Activated CD8-positive, alpha-beta T cell treated with anti-CD3 and anti-CD28 coated beads for 36 hours (primary cell): ENCODE results near the gene TXK. TPM values are rescaled to one million over a fixed set of nuclear protein-coding genes. Genes with fewer than 3 reads are reported as not detected.

ENCODE experiments used
- ATAC-seq: fragments of 200-7000 bp; cut with Tn5 transposase; one replicate; pipeline ENCODE4 v1.10.0; 2021; ENCODE audit warnings: mild to moderate bottlenecking, moderate library complexity
- CTCF ChIA-PET: fragments of 350-600 bp; sonication (Branson Sonifier 250); formaldehyde crosslinking; loops from one replicate; lab custom pipeline; 2021; ENCODE audit warnings: antibody characterized with exemption; lab: Charles Lee
- POLR2A ChIA-PET: fragments of 350-600 bp; sonication (Branson Sonifier 250); formaldehyde crosslinking; loops from one replicate; lab custom pipeline; 2021; ENCODE audit warnings: antibody characterized with exemption; lab: Charles Lee
- DNase-seq: peaks from one replicate; pipeline ENCODE4 v3.0.0-alpha.2; 2020
- H3K27ac Mint-ChIP-seq: one replicate; pipeline ENCODE4 v1.8.0; 2021; ENCODE audit warnings: mild to moderate bottlenecking, mixed read lengths
- H3K27me3 Mint-ChIP-seq: one replicate; pipeline ENCODE4 v1.8.0; 2021; ENCODE audit warnings: mixed read lengths
- H3K36me3 Mint-ChIP-seq: one replicate; pipeline ENCODE4 v1.8.0; 2021; ENCODE audit warnings: low read depth, mixed read lengths
- H3K4me1 Mint-ChIP-seq: one replicate; pipeline ENCODE4 v1.8.0; 2021; ENCODE audit warnings: low read depth, mixed read lengths
- H3K4me3 Mint-ChIP-seq: one replicate; pipeline ENCODE4 v1.8.0; 2021; ENCODE audit warnings: mild to moderate bottlenecking, moderate library complexity, mixed read lengths
- H3K9me3 Mint-ChIP-seq: one replicate; pipeline ENCODE4 v1.8.0; 2021; ENCODE audit warnings: mixed read lengths
- intact Hi-C: fragments of 100-400 bp; cut with micrococcal nuclease; formaldehyde crosslinking; loops from one replicate; pipeline ENCODE4 v1.10.0; 2022
- total RNA-seq, 2 experiments: library from RNA; stranded (reverse); gene quantifications; one replicate each; pipeline ENCODE4 v1.2.3, GENCODE V29; 2021
- TF ChIP-seq, protein P1 (sequence below): fragments of 200-600 bp; IDR thresholded peaks from one replicate; pipeline ENCODE4 v1.8.0; 2022; ENCODE audit warnings: antibody characterized with exemption, mild to moderate bottlenecking

Gene TXK
- total RNA-seq, 2 experiments from 2014 or later = 20.6 to 23.5 TPM

DNA sequence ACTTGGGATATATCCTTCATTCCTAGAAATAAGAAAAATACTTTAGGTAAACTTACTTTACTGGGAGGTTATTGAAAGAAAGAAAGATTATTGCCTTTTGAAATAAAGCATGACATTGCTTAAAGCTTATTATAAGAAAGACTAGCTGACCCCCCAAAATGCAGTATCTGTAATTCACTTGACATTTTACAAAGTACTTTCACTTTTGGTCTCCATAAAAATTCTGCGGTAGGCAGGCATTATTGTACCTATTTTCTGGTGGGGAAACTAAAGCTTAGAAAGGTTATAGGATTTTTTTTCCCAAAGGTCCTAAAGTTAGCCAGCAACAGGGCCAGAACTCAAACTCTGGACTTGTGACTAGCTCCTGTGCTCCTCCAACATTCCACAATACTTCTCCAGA lies 29.7 kb upstream of the TXK start:
- no peak overlapping the region for H3K4me3 Mint-ChIP-seq
- ATAC-seq (no peak), DNase-seq (no peak)
- H3K4me1 Mint-ChIP-seq = peaks cover 41% of the 10 kb centered on the region
- H3K9me3 Mint-ChIP-seq = no peaks in the 10 kb centered on the region
- POLR2A ChIA-PET = no interaction called here
- H3K27me3 Mint-ChIP-seq = no peaks in the 10 kb centered on the region
- H3K27ac Mint-ChIP-seq = no peak overlapping the region
- peaks cover 21% of the 10 kb centered on the region for H3K36me3 Mint-ChIP-seq
- TF ChIP-seq, protein P1, sequence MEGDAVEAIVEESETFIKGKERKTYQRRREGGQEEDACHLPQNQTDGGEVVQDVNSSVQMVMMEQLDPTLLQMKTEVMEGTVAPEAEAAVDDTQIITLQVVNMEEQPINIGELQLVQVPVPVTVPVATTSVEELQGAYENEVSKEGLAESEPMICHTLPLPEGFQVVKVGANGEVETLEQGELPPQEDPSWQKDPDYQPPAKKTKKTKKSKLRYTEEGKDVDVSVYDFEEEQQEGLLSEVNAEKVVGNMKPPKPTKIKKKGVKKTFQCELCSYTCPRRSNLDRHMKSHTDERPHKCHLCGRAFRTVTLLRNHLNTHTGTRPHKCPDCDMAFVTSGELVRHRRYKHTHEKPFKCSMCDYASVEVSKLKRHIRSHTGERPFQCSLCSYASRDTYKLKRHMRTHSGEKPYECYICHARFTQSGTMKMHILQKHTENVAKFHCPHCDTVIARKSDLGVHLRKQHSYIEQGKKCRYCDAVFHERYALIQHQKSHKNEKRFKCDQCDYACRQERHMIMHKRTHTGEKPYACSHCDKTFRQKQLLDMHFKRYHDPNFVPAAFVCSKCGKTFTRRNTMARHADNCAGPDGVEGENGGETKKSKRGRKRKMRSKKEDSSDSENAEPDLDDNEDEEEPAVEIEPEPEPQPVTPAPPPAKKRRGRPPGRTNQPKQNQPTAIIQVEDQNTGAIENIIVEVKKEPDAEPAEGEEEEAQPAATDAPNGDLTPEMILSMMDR = no peak
- intact Hi-C loops = no loop called here
- CTCF ChIA-PET = interaction anchor here (0.7 to 1.2 kb wide), 3 partner anchors 18 to 110 kb away, joined by 3 to 5 read pairs (median 3); no protein-coding TSS in a partner anchor

DNA sequence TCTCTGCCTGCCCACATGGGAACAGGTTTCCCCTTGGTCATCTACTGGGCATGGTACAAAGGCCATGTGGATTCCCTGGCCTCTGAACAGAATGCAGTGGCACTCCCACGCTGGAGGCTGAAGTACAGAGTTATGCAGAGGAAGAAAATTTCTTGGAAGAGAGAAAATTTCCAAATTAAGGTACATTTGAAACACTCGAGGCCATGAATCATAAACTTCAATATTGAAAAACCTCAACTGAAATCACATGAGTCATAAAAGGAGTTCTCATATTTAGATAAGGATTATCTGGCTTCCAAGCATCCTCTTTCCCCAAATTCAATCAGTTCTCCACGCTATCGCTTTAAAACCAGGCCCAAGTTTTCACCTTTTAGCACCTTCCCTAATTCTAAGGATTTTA lies 28.1 kb upstream of the TXK start:
- TF ChIP-seq, protein P1 = no peak
- no peak overlapping the region for H3K4me3 Mint-ChIP-seq
- H3K36me3 Mint-ChIP-seq = peaks cover 20% of the 10 kb centered on the region
- H3K27me3 Mint-ChIP-seq = no peaks in the 10 kb centered on the region
- ATAC-seq (peak; percentile 47), DNase-seq (no peak)
- H3K27ac Mint-ChIP-seq = no peak overlapping the region
- intact Hi-C loops = no loop called here
- H3K9me3 Mint-ChIP-seq = peaks cover 3% of the 10 kb centered on the region
- CTCF ChIA-PET = no interaction called here
- peaks cover 29% of the 10 kb centered on the region for H3K4me1 Mint-ChIP-seq
- POLR2A ChIA-PET = no interaction called here

DNA sequence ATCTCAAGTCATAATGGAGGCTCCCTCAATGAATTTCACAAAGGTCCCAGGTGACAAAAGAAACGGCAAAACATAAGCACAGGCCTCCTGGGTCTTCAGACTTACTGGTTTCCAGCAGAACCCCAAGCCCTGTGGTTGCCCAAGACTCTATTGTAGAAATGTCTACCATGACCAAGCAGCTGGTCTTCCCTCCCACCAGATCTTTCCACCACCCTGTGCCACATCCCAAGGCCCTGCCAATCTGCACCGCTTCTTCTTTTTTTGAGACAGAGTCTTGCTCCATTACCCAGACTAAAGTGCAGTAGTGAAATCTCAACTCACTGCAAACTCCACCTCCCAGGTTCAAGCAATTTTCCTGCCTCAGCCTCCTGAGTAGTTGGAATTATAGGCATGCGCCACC lies 23.2 kb upstream of the TXK start:
- H3K27ac Mint-ChIP-seq = no peak overlapping the region
- TF ChIP-seq, protein P1 = no peak
- no peaks in the 10 kb centered on the region for H3K27me3 Mint-ChIP-seq
- peaks cover 54% of the 10 kb centered on the region for H3K36me3 Mint-ChIP-seq
- intact Hi-C loops = no loop called here
- H3K4me1 Mint-ChIP-seq = peaks cover 15% of the 10 kb centered on the region
- ChIA-PET POLR2A (no interaction called here), CTCF (no interaction called here)
- H3K4me3 Mint-ChIP-seq = no peak overlapping the region
- H3K9me3 Mint-ChIP-seq = peaks cover 29% of the 10 kb centered on the region
- DNase-seq = no peak
- no peak for ATAC-seq

DNA sequence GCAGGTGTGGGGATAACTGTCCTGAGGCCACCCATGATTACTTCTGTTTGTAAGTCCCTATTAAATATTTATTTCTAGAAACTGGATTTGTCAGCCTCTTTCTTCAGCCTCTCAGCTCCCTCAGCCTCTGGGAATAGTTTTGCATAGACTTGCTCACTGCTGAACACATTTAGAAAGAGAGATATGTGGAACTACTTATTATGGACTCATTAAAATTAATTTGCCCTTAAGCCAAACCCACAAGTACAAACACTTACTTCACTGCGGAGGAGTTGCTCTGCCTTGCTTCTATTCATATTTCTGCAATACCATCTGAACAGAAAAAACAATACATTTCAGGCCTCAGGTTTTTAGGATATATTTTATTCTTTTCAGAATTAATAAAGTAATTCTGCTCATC lies 22.4 kb upstream of the TXK start:
- ChIA-PET CTCF (interaction anchor here (1.6 kb wide), 1 partner anchor 16 kb away, joined by 3 read pairs; no protein-coding TSS in a partner anchor), POLR2A (no interaction called here)
- ATAC-seq = no peak
- no peak for DNase-seq
- H3K4me1 Mint-ChIP-seq = peaks cover 7% of the 10 kb centered on the region
- H3K27ac Mint-ChIP-seq = no peak overlapping the region
- intact Hi-C loops = no loop called here
- H3K9me3 Mint-ChIP-seq = peaks cover 29% of the 10 kb centered on the region
- TF ChIP-seq, protein P1 = no peak
- H3K27me3 Mint-ChIP-seq = no peaks in the 10 kb centered on the region
- no peak overlapping the region for H3K4me3 Mint-ChIP-seq
- peaks cover 54% of the 10 kb centered on the region for H3K36me3 Mint-ChIP-seq

DNA sequence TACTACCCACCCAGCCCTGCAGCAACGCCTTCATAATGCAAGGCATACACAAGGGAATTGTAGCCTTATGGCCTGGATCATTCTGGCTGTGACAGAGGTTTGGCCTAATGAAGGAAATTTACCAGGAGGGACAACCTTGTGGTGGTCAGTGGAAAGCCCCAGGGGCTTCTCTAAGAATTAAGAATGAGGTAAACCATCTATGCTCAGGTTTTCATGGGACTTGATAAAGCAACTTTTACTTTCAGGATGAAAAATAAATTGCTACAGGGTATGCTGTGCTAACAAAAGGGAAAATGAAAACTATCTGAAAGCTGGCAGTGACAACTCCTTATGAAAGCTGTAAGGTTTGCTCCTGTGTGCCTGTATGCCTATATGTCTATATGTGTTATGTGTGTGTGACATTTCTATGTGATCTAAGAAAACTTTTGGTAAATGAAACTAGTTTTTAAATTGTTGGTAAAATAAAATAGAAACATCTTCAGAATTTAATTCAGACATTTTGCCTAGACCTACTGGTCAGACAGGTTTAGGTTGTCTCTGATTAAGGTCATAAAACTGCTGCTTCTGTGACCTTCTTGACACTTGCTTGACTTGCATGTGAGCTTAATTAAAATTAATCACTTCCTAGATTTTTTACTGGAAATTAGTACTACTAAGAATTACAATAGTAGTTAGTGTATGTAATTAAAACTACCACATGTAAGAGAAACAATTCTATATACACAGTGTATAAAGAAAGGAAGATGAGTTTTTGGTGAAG lies 19.9 kb upstream of the TXK start:
- peak; percentile 37 for ATAC-seq
- Mint-ChIP-seq H3K27me3 (no peaks in the 10 kb centered on the region), H3K27ac (no peak overlapping the region), H3K36me3 (peaks cover 49% of the 10 kb centered on the region), H3K4me1 (no peaks in the 10 kb centered on the region), H3K4me3 (no peak overlapping the region), H3K9me3 (peaks cover 29% of the 10 kb centered on the region)
- CTCF ChIA-PET = interaction anchor here (1.0 kb wide), 1 partner anchor 9 kb away, joined by 6 read pairs; no protein-coding TSS in a partner anchor
- intact Hi-C loops = no loop called here
- DNase-seq = no peak
- TF ChIP-seq, protein P1 = no peak
- POLR2A ChIA-PET = interaction anchor here (1.4 kb wide), 1 partner anchor 26 kb away, joined by 4 read pairs; no protein-coding TSS in a partner anchor
